Endothelial cell of umbilical vein (primary cell): ENCODE measurements around the gene AGK. TPM values are rescaled to one million over a fixed set of nuclear protein-coding genes. Genes with fewer than 3 reads are reported as not detected.

Source experiments
- BruUV-seq: library from RNA; stranded (reverse); fragments of 400-500 nt; replicated peaks from 2 replicates; lab custom pipeline; 2021; lab: Mats Ljungman, UMichigan
- CTCF ChIA-PET: fragments of 300-600, 350-600 bp; sonication (Branson Sonifier 250); formaldehyde crosslinking; loops from one replicate; lab custom pipeline; 2021; ENCODE audit warnings: antibody characterized with exemption, inconsistent platforms; lab: Charles Lee
- POLR2A ChIA-PET: fragments of 300-600, 350-600 bp; sonication (Branson Sonifier 250); formaldehyde crosslinking; loops from one replicate; lab custom pipeline; 2021; ENCODE audit warnings: antibody characterized with exemption, inconsistent platforms; lab: Charles Lee
- DNase-seq: peaks from one replicate; pipeline ENCODE4 v3.0.0-alpha.2; 2011; ENCODE audit warnings: low read depth, low spot score
- FAIRE-seq: peaks from 2 replicates; lab custom pipeline; 2011; peaks lifted over from hg19 to GRCh38; lab: Jason Lieb, UNC
- H2AFZ ChIP-seq: 2 replicates; pipeline ENCODE4 v1.6.0; 2012; ENCODE audit warnings: low read depth, low read length, control low read depth, inconsistent platforms
- H3K27ac ChIP-seq: 2 replicates; pipeline ENCODE4 v1.5.1; 2011; ENCODE audit warnings: low read depth, mild to moderate bottlenecking, control low read depth, low read length, moderate library complexity; ENCODE audit not compliant: insufficient read depth
- H3K27me3 ChIP-seq, 2 experiments: 2 replicates each; pipeline versions ENCODE4 v1.6.0 to v1.6.1; 2011; ENCODE audit warnings: low read length in 2 of 2, mixed read lengths in 1 of 2; ENCODE audit not compliant: control insufficient read depth in 2 of 2, insufficient read depth in 2 of 2
- H3K36me3 ChIP-seq, 2 experiments: 2 replicates in 1 of 2; 3 replicates in 1 of 2; pipeline ENCODE4 v1.5.1; 2011; ENCODE audit warnings: low read length in 2 of 2, mild to moderate bottlenecking in 1 of 2, moderate library complexity in 1 of 2; ENCODE audit not compliant: control insufficient read depth in 2 of 2, insufficient read depth in 2 of 2; ENCODE audit errors: extremely low read depth in 1 of 2
- H3K4me1 ChIP-seq: 3 replicates; pipeline ENCODE4 v1.5.1; 2011; ENCODE audit warnings: mild to moderate bottlenecking, low read length; ENCODE audit not compliant: control insufficient read depth, insufficient read depth; ENCODE audit errors: extremely low read depth
- H3K4me2 ChIP-seq: 2 replicates; pipeline ENCODE4 v1.6.1; 2011; ENCODE audit warnings: low read length, control low read depth, mixed read lengths; ENCODE audit not compliant: insufficient read depth
- H3K4me3 ChIP-seq, 3 experiments: fragments of 200-600 bp in 1 of 3; sonication (generic), shearing (Covaris generic) in 1 of 3; replicated peaks in 1 of 3; 2 replicates each; pipeline ENCODE4 v1.5.1; 2011 to 2016; ENCODE audit warnings: control low read depth in 3 of 3, low read length in 3 of 3, mild to moderate bottlenecking in 2 of 3, inconsistent platforms in 1 of 3, low read depth in 1 of 3, moderate library complexity in 1 of 3; ENCODE audit not compliant: insufficient read depth in 1 of 3
- H3K79me2 ChIP-seq: 2 replicates; pipeline ENCODE4 v1.6.0; 2012; ENCODE audit warnings: low read length, inconsistent platforms; ENCODE audit not compliant: control insufficient read depth, insufficient read depth
- H3K9ac ChIP-seq: replicated peaks from 2 replicates; pipeline ENCODE3; 2011; ENCODE audit warnings: low read length, control low read depth; ENCODE audit not compliant: insufficient read depth; ENCODE audit errors: extremely low read depth
- H3K9me1 ChIP-seq: replicated peaks from 3 replicates; pipeline ENCODE4 v1.6.0; 2011; ENCODE audit warnings: mild to moderate bottlenecking, low read length; ENCODE audit not compliant: control insufficient read depth, insufficient read depth; ENCODE audit errors: extremely low read depth
- H3K9me3 ChIP-seq: replicated peaks from 2 replicates; pipeline ENCODE4 v1.5.1; 2012; ENCODE audit warnings: low read length, inconsistent platforms; ENCODE audit not compliant: control insufficient read depth, insufficient read depth
- H4K20me1 ChIP-seq: replicated peaks from 2 replicates; pipeline ENCODE3; 2011; ENCODE audit warnings: mild to moderate bottlenecking, low read length; ENCODE audit not compliant: control insufficient read depth, insufficient read depth; ENCODE audit errors: extremely low read depth
- EZH2 ChIP-seq: IDR thresholded peaks from 2 replicates; pipeline ENCODE4 v1.6.1; 2012; ENCODE audit warnings: borderline replicate concordance, low read depth, mild to moderate bottlenecking, moderate library complexity, low read length, inconsistent platforms; ENCODE audit not compliant: severe bottlenecking
- FOS ChIP-seq: IDR thresholded peaks from 2 replicates; pipeline ENCODE4 v1.6.1; 2011; ENCODE audit warnings: mild to moderate bottlenecking, low read length, moderate library complexity, borderline replicate concordance; ENCODE audit not compliant: insufficient read depth
- GATA2 ChIP-seq: IDR thresholded peaks from 2 replicates; pipeline ENCODE4 v1.7.0; 2011; ENCODE audit warnings: low read depth, mild to moderate bottlenecking, moderate library complexity, mixed read lengths, low read length; ENCODE audit not compliant: insufficient read length, insufficient read depth
- JUN ChIP-seq: IDR thresholded peaks from 2 replicates; pipeline ENCODE4 v1.6.1; 2011; ENCODE audit warnings: borderline replicate concordance, low read depth; ENCODE audit not compliant: insufficient read length, insufficient read depth
- MYC ChIP-seq: IDR thresholded peaks from one replicate; pipeline ENCODE4 v1.6.1; 2011; ENCODE audit warnings: mild to moderate bottlenecking, low read depth, low read length
- POLR2A ChIP-seq: IDR thresholded peaks from 2 replicates; pipeline ENCODE4 v1.6.1; 2012; ENCODE audit warnings: low read depth, mild to moderate bottlenecking, control low read depth, low read length
- POLR2AphosphoS5 ChIP-seq: IDR thresholded peaks from 2 replicates; pipeline ENCODE4 v1.6.1; 2012; ENCODE audit warnings: low read depth, mild to moderate bottlenecking, control low read depth, low read length, moderate library complexity; ENCODE audit not compliant: insufficient read depth
- dilution Hi-C: fragments of 300-500 bp; cut with MboI; formaldehyde crosslinking; loops from one replicate; pipeline ENCODE4 v1.15.0; 2019; ENCODE audit warnings: low sequenced_read_pairs; ENCODE audit not compliant: extremely low pct_ligation_motif_present
- intact Hi-C: fragments of 100-400 bp; cut with micrococcal nuclease; formaldehyde crosslinking; loops from one replicate; pipeline ENCODE4 v1.10.0; 2022
- polyA plus RNA-seq, 4 experiments: library from polyadenylated mRNA; depleted of rRNA in 3 of 4; stranded (reverse) in 3 of 4; unstranded in 1 of 4; fragments of >200 nt; gene quantifications; 2 replicates each; pipeline versions ENCODE4 v1.2.1 to v1.2.3, GENCODE V29; 2011 to 2012; ENCODE audit warnings: missing spikeins in 1 of 4
- total RNA-seq: library from RNA; stranded (reverse); gene quantifications from 2 replicates; pipeline ENCODE4 v1.2.3, GENCODE V29; 2021
- TF ChIP-seq, protein P1 (sequence below), 2 donors: IDR thresholded peaks; 1 replicate in 1 of 2; 2 replicates in 1 of 2; pipeline ENCODE4 v1.5.1; 2011; ENCODE audit warnings: low read length in 2 of 2, mild to moderate bottlenecking in 2 of 2, moderate library complexity in 2 of 2, control low read depth in 1 of 2, inconsistent platforms in 1 of 2, low read depth in 1 of 2; ENCODE audit not compliant: insufficient read depth in 1 of 2; ENCODE audit errors: extremely low read depth in 1 of 2

Gene AGK
- total and polyA plus RNA-seq, 2 donors (not counting 3 experiments of a cell fraction or from before 2014, with no cell fraction given) = 23.6 to 34.3 TPM

GRCh38 chr7:141522657-141523342 lies 28.4 kb upstream of the AGK start:
- dilution Hi-C loops (no loop called here), intact Hi-C loops (no loop called here)
- no peak overlapping the region for H3K4me2 ChIP-seq
- no peaks in the 10 kb centered on the region for H3K27me3 ChIP-seq
- DNase-seq = no peak
- no peak for TF ChIP-seq JUN
- no peak for TF ChIP-seq GATA2
- no peak for TF ChIP-seq EZH2
- no peak for TF ChIP-seq FOS
- TF ChIP-seq MYC = no peak
- TF ChIP-seq POLR2AphosphoS5 = no peak
- TF ChIP-seq, protein P1, sequence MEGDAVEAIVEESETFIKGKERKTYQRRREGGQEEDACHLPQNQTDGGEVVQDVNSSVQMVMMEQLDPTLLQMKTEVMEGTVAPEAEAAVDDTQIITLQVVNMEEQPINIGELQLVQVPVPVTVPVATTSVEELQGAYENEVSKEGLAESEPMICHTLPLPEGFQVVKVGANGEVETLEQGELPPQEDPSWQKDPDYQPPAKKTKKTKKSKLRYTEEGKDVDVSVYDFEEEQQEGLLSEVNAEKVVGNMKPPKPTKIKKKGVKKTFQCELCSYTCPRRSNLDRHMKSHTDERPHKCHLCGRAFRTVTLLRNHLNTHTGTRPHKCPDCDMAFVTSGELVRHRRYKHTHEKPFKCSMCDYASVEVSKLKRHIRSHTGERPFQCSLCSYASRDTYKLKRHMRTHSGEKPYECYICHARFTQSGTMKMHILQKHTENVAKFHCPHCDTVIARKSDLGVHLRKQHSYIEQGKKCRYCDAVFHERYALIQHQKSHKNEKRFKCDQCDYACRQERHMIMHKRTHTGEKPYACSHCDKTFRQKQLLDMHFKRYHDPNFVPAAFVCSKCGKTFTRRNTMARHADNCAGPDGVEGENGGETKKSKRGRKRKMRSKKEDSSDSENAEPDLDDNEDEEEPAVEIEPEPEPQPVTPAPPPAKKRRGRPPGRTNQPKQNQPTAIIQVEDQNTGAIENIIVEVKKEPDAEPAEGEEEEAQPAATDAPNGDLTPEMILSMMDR (IDR thresholded peaks at IDR 0.05; ENCODE audit: extremely low read depth in 1 of 2, insufficient read depth in 1 of 2, low read depth in 1 of 2, low read length in 2 of 2) = no peak
- TF ChIP-seq POLR2A = no peak
- no peak overlapping the region for H3K4me3 ChIP-seq
- ChIA-PET CTCF (interaction anchor here (1.6 kb wide), 1 partner anchor 11 kb away, joined by 6 read pairs; no protein-coding TSS in a partner anchor), POLR2A (no interaction called here)
- no peaks in the 10 kb centered on the region for H4K20me1 ChIP-seq
- no peaks in the 10 kb centered on the region for H3K4me1 ChIP-seq
- no peak overlapping the region for H3K9ac ChIP-seq
- H3K79me2 ChIP-seq = no peaks in the 10 kb centered on the region
- no peak for FAIRE-seq
- H3K9me3 ChIP-seq = no peaks in the 10 kb centered on the region
- BruUV-seq = no TSS peak
- no peak overlapping the region for H2AFZ ChIP-seq
- no peaks in the 10 kb centered on the region for H3K9me1 ChIP-seq
- no peaks in the 10 kb centered on the region for H3K36me3 ChIP-seq
- no peak overlapping the region for H3K27ac ChIP-seq
